Hepatocyte (in vitro differentiated cells): ENCODE measurements around the gene SYCP2L. TPM values are rescaled to one million over a fixed set of nuclear protein-coding genes. Genes with fewer than 3 reads are reported as not detected.
"Not testable (repeated sequence)": the region's sequence is repeated elsewhere in the genome, so short reads cannot be mapped to it uniquely, and the experiment has no call there.

Experiments
- DNase-seq: peaks from one replicate; pipeline ENCODE4 v3.0.0-alpha.2; 2016; ENCODE audit warnings: low spot score
- H2AFZ ChIP-seq: fragments of 200-600 bp; sonication (generic); 2 replicates; pipeline ENCODE4 v1.6.0; 2016; ENCODE audit warnings: antibody characterized with exemption, mild to moderate bottlenecking
- H3K27ac ChIP-seq: fragments of 200-600 bp; sonication (generic); 2 replicates; pipeline ENCODE4 v1.5.1; 2016; ENCODE audit warnings: mild to moderate bottlenecking
- H3K27me3 ChIP-seq: fragments of 200-600 bp; sonication (generic); 2 replicates; pipeline ENCODE4 v1.6.1; 2016
- H3K36me3 ChIP-seq: fragments of 200-600 bp; sonication (generic); replicated peaks from 2 replicates; pipeline ENCODE4 v1.5.1; 2016; ENCODE audit warnings: low read depth; ENCODE audit not compliant: insufficient read depth
- H3K4me1 ChIP-seq: fragments of 200-600 bp; sonication (generic); 2 replicates; pipeline ENCODE4 v1.5.1; 2016; ENCODE audit warnings: mild to moderate bottlenecking, moderate library complexity; ENCODE audit not compliant: insufficient read depth
- H3K4me2 ChIP-seq: fragments of 200-600 bp; sonication (generic); 2 replicates; pipeline ENCODE4 v1.6.0; 2016
- H3K4me3 ChIP-seq: fragments of 200-600 bp; sonication (generic); 2 replicates; pipeline ENCODE4 v1.5.1; 2016; ENCODE audit warnings: mild to moderate bottlenecking
- H3K79me2 ChIP-seq: fragments of 200-600 bp; sonication (generic); 2 replicates; pipeline ENCODE4 v1.6.0; 2017; ENCODE audit warnings: mild to moderate bottlenecking
- H3K9me2 ChIP-seq: fragments of 200-600 bp; sonication (generic); replicated peaks from 2 replicates; pipeline ENCODE4 v1.6.0; 2017; ENCODE audit warnings: mild to moderate bottlenecking; ENCODE audit not compliant: insufficient read depth
- H3K9me3 ChIP-seq: fragments of 200-600 bp; sonication (generic); 2 replicates; pipeline ENCODE4 v1.5.1; 2016; ENCODE audit warnings: low read depth, mild to moderate bottlenecking
- H4K20me1 ChIP-seq: fragments of 200-600 bp; sonication (generic); 2 replicates; pipeline ENCODE4 v1.6.0; 2016; ENCODE audit warnings: mild to moderate bottlenecking; ENCODE audit not compliant: insufficient read depth, poor library complexity, severe bottlenecking
- CTCF ChIP-seq: fragments of 200-600 bp; sonication (generic); IDR thresholded peaks from 2 replicates; pipeline ENCODE4 v1.5.1; 2016; ENCODE audit warnings: antibody characterized with exemption, mild to moderate bottlenecking; ENCODE audit not compliant: poor library complexity
- EZH2 ChIP-seq: fragments of 200-600 bp; sonication (generic); IDR thresholded peaks from 2 replicates; pipeline ENCODE4 v1.6.1; 2016; ENCODE audit warnings: antibody characterized with exemption, mild to moderate bottlenecking, borderline replicate concordance
- EZH2phosphoT487 ChIP-seq: fragments of 200-600 bp; sonication (generic); IDR thresholded peaks from one replicate; pipeline ENCODE4 v1.6.1; 2018; ENCODE audit warnings: antibody characterized with exemption, mild to moderate bottlenecking, low read depth, moderate library complexity; ENCODE audit not compliant: unreplicated experiment, severe bottlenecking
- WGBS: methylation state at CpG from one replicate; pipeline ENCODE4 v1.1.6; 2016; ENCODE audit warnings: low lambda C conversion rate; ENCODE audit errors: missing lambda C conversion rate; 5-methylcytosine and 5-hydroxymethylcytosine counted together
- polyA plus RNA-seq: library from polyadenylated mRNA; unstranded; fragments of >200 nt; fragmentation: Nextera tagmentation; extraction: Ambion mirVana; gene quantifications from 2 replicates; pipeline ENCODE4 v1.2.1, GENCODE V29; 2016
- total RNA-seq: library from RNA; depleted of rRNA; stranded (reverse); fragments of >200 nt; gene quantifications from 2 replicates; pipeline ENCODE4 v1.2.3, GENCODE V29; 2014

Gene SYCP2L
- total and polyA plus RNA-seq, 2 experiments from 2014 or later, result 0.37 to 1.00 TPM

GRCh38 chr6:10857259-10857658 is 29.6 kb upstream of the SYCP2L start:
- 90% methylated on average over 2 of the region's 2 CpGs for WGBS

DNA sequence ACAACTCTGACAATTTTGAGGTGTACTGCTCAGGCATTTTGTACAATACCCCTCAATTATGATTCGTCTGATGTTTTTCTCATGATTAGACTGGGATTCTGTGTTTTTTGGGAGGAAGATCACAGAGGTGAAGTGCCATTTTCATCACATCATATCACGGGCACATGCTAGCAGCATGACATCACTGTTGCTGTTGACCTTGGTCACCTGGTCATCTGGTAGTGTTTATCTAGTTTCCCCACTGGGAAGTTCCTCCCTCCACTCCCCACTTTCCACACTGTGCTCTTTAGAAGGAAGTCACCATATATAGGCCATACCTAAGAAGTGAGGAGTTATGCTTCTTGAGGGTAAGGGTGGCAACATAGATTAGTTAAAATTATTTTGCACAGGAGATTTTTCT is 25.8 kb upstream of the SYCP2L start:
- Histone ChIP-seq H3K9me3 (no peaks in the 10 kb centered on the region), H3K27ac (no peak overlapping the region), H4K20me1 (no peaks in the 10 kb centered on the region), H3K4me2 (no peak overlapping the region), H3K79me2 (no peaks in the 10 kb centered on the region), H3K4me1 (no peaks in the 10 kb centered on the region), H3K27me3 (no peaks in the 10 kb centered on the region), H2AFZ (no peak overlapping the region), H3K9me2 (no peaks in the 10 kb centered on the region), H3K36me3 (no peaks in the 10 kb centered on the region), H3K4me3 (no peak overlapping the region)
- TF ChIP-seq EZH2 (no peak), EZH2phosphoT487 (no peak), CTCF (no peak)
- no peak for DNase-seq
- 84% methylated on average over 2 of the region's 2 CpGs for WGBS

More at GRCh38 chr6:10857259-10857658, 29.6 kb upstream of the SYCP2L start:
- no peaks in the 10 kb centered on the region for H3K9me3 ChIP-seq
- no peak overlapping the region for H3K4me3 ChIP-seq
- H3K79me2 ChIP-seq, result no peaks in the 10 kb centered on the region
- no peaks in the 10 kb centered on the region for H3K4me1 ChIP-seq
- H2AFZ ChIP-seq, result no peak overlapping the region
- no peaks in the 10 kb centered on the region for H3K36me3 ChIP-seq
- no peak overlapping the region for H3K27ac ChIP-seq
- DNase-seq, result no peak
- TF ChIP-seq EZH2phosphoT487 (no peak), CTCF (no peak), EZH2 (no peak)
- H3K9me2 ChIP-seq, result no peaks in the 10 kb centered on the region
- no peaks in the 10 kb centered on the region for H3K27me3 ChIP-seq
- no peak overlapping the region for H3K4me2 ChIP-seq
- H4K20me1 ChIP-seq, result no peaks in the 10 kb centered on the region

GRCh38 chr6:10862361-10862760 is 24.5 kb upstream of the SYCP2L start:
- Histone ChIP-seq H3K79me2 (no peaks in the 10 kb centered on the region), H2AFZ (no peak overlapping the region), H3K9me3 (no peaks in the 10 kb centered on the region), H3K4me1 (no peaks in the 10 kb centered on the region), H3K27me3 (no peaks in the 10 kb centered on the region), H3K9me2 (no peaks in the 10 kb centered on the region), H4K20me1 (no peaks in the 10 kb centered on the region), H3K27ac (no peak overlapping the region), H3K4me3 (no peak overlapping the region), H3K4me2 (no peak overlapping the region), H3K36me3 (no peaks in the 10 kb centered on the region)
- TF ChIP-seq CTCF (no peak), EZH2 (no peak), EZH2phosphoT487 (no peak)
- DNase-seq, result no peak
- WGBS, result 82% methylated on average over 4 of the region's 4 CpGs

GRCh38 chr6:10863031-10863430 is 23.8 kb upstream of the SYCP2L start:
- DNase-seq, H4K20me1 ChIP-seq, H3K4me2 ChIP-seq, H3K79me2 ChIP-seq, H3K4me3 ChIP-seq, H3K9me2 ChIP-seq, H3K27ac ChIP-seq, H2AFZ ChIP-seq, H3K36me3 ChIP-seq, H3K4me1 ChIP-seq, H3K27me3 ChIP-seq, H3K9me3 ChIP-seq: not testable (repeated sequence)
- WGBS, result 92% methylated on average over 7 of the region's 7 CpGs

- H3K36me3 ChIP-seq, H3K27ac ChIP-seq, H4K20me1 ChIP-seq, H3K9me3 ChIP-seq, H3K4me2 ChIP-seq, H3K9me2 ChIP-seq, H3K27me3 ChIP-seq, H3K79me2 ChIP-seq, H2AFZ ChIP-seq, H3K4me1 ChIP-seq, H3K4me3 ChIP-seq, DNase-seq: not testable (repeated sequence)
- 92% methylated on average over 3 of the region's 3 CpGs for WGBS
Observed at GRCh38 chr6:10866709-10867108, 20.1 kb upstream of the SYCP2L start.
